H1 (cell line): ENCODE results near the gene SEMA6A. TPM values are rescaled to one million over a fixed set of nuclear protein-coding genes. Genes with fewer than 3 reads are reported as not detected.

ENCODE experiments used
- CTCF ChIA-PET: fragments of 300-600 bp; sonication (Branson Sonifier 250); formaldehyde crosslinking; loops from one replicate; lab custom pipeline; 2021; ENCODE audit not compliant: partially characterized antibody; lab: Charles Lee
- POLR2A ChIA-PET: fragments of 300-600 bp; sonication (Branson Sonifier 250); formaldehyde crosslinking; loops from one replicate; lab custom pipeline; 2021; ENCODE audit warnings: inconsistent platforms; ENCODE audit not compliant: partially characterized antibody; lab: Charles Lee
- DNase-seq, 2 experiments: peaks; one replicate each; pipeline versions ENCODE4 v3.0.0 to v3.0.0-alpha.2; 2010 to 2022; ENCODE audit warnings: low spot score in 2 of 2, low read depth in 1 of 2, mixed read lengths in 1 of 2
- FAIRE-seq: peaks from 2 replicates; lab custom pipeline; 2011; peaks lifted over from hg19 to GRCh38; lab: Jason Lieb, UNC
- H2AFZ ChIP-seq: 2 replicates; pipeline ENCODE4 v1.8.1; 2012; ENCODE audit warnings: low read length, inconsistent platforms
- H2AK5ac ChIP-seq: 2 replicates; pipeline ENCODE4 v1.6.1; 2013; ENCODE audit warnings: low read depth, low read length
- H2BK120ac ChIP-seq: replicated peaks from 2 replicates; pipeline ENCODE3; 2013; ENCODE audit warnings: low read depth, low read length, inconsistent platforms
- H2BK12ac ChIP-seq: 2 replicates; pipeline ENCODE4 v1.6.1; 2013; ENCODE audit warnings: low read depth, low read length
- H2BK15ac ChIP-seq: 2 replicates; pipeline ENCODE4 v1.6.1; 2013; ENCODE audit warnings: low read length
- H2BK20ac ChIP-seq: 2 replicates; pipeline ENCODE4 v1.6.1; 2013; ENCODE audit warnings: low read length
- H2BK5ac ChIP-seq: 2 replicates; pipeline ENCODE4 v1.6.1; 2013; ENCODE audit warnings: low read depth, low read length
- H3K14ac ChIP-seq: 2 replicates; pipeline ENCODE4 v1.6.1; 2013; ENCODE audit warnings: inconsistent platforms; ENCODE audit not compliant: insufficient read length
- H3K18ac ChIP-seq: 2 replicates; pipeline ENCODE4 v1.6.1; 2013; ENCODE audit warnings: low read length; ENCODE audit errors: extremely low read depth
- H3K23ac ChIP-seq: 2 replicates; pipeline ENCODE4 v1.6.1; 2013; ENCODE audit warnings: inconsistent platforms; ENCODE audit not compliant: insufficient read length
- H3K23me2 ChIP-seq: 2 replicates; pipeline ENCODE4 v1.6.1; 2013; ENCODE audit warnings: low read depth, low read length
- H3K27ac ChIP-seq: 2 replicates; pipeline ENCODE4 v1.6.1; 2011; ENCODE audit warnings: low read depth, low read length, inconsistent platforms
- H3K27me3 ChIP-seq, 4 experiments: replicated peaks in 1 of 4; 1 replicate in 1 of 4; 2 replicates in 3 of 4; pipeline versions ENCODE4 v1.6.1 to v1.8.1; 2011 to 2013; ENCODE audit warnings: low read length in 3 of 4, mild to moderate bottlenecking in 3 of 4, inconsistent platforms in 2 of 4, mixed read lengths in 2 of 4, moderate library complexity in 1 of 4; ENCODE audit not compliant: control insufficient read depth in 3 of 4, insufficient read depth in 3 of 4; ENCODE audit errors: extremely low read depth in 1 of 4
- H3K36me3 ChIP-seq, 4 experiments: 2 replicates each; pipeline versions ENCODE4 v1.6.1 to v1.8.1; 2011 to 2013; ENCODE audit warnings: mild to moderate bottlenecking in 4 of 4, low read length in 3 of 4, moderate library complexity in 2 of 4, control low read depth in 1 of 4, inconsistent platforms in 1 of 4; ENCODE audit not compliant: insufficient read depth in 4 of 4, control insufficient read depth in 2 of 4
- H3K4ac ChIP-seq: replicated peaks from 2 replicates; pipeline ENCODE3; 2013; ENCODE audit warnings: low read length, low read depth, mixed read lengths, inconsistent platforms; ENCODE audit not compliant: insufficient read length
- H3K4me1 ChIP-seq, 4 experiments: replicated peaks in 1 of 4; 1 replicate in 1 of 4; 2 replicates in 3 of 4; pipeline versions ENCODE4 v1.6.1 to v1.8.1; 2011 to 2013; ENCODE audit warnings: low read length in 3 of 4, inconsistent platforms in 2 of 4, mixed read lengths in 1 of 4; ENCODE audit not compliant: insufficient read depth in 4 of 4, control insufficient read depth in 3 of 4
- H3K4me2 ChIP-seq, 2 experiments: 2 replicates each; pipeline versions ENCODE4 v1.6.1 to v1.8.1; 2011 to 2013; ENCODE audit warnings: low read depth in 2 of 2, low read length in 2 of 2, control low read depth in 1 of 2, inconsistent platforms in 1 of 2, mild to moderate bottlenecking in 1 of 2; ENCODE audit not compliant: insufficient read depth in 1 of 2
- H3K4me3 ChIP-seq, 4 experiments: fragments of 200-600, 300-600 bp in 1 of 4; sonication (generic), shearing (Covaris generic), sonication (Bioruptor Twin) in 1 of 4; 2 replicates each; pipeline versions ENCODE4 v1.5.1 to v1.8.1; 2011 to 2016; ENCODE audit warnings: low read length in 4 of 4, low read depth in 3 of 4, control low read depth in 2 of 4, inconsistent platforms in 2 of 4, mild to moderate bottlenecking in 2 of 4, mixed read lengths in 1 of 4, moderate library complexity in 1 of 4; ENCODE audit not compliant: insufficient read depth in 2 of 4; ENCODE audit errors: extremely low read depth in 1 of 4
- H3K56ac ChIP-seq: replicated peaks from 2 replicates; pipeline ENCODE3; 2013; ENCODE audit warnings: low read depth, mild to moderate bottlenecking, mixed read lengths, low read length, inconsistent platforms; ENCODE audit not compliant: insufficient read length
- H3K79me1 ChIP-seq: 2 replicates; pipeline ENCODE4 v1.6.1; 2013; ENCODE audit warnings: low read depth, low read length, control low read depth
- H3K79me2 ChIP-seq, 2 experiments: 2 replicates each; pipeline versions ENCODE4 v1.6.1 to v1.8.1; 2012 to 2013; ENCODE audit warnings: low read length in 2 of 2, mild to moderate bottlenecking in 2 of 2, inconsistent platforms in 1 of 2; ENCODE audit not compliant: insufficient read depth in 2 of 2, control insufficient read depth in 1 of 2
- H3K9ac ChIP-seq, 4 experiments: replicated peaks in 1 of 4; 1 replicate in 1 of 4; 2 replicates in 3 of 4; pipeline versions ENCODE4 v1.6.1 to v1.8.1; 2011 to 2013; ENCODE audit warnings: low read depth in 3 of 4, low read length in 3 of 4, control low read depth in 2 of 4, mild to moderate bottlenecking in 2 of 4, moderate library complexity in 2 of 4, inconsistent platforms in 1 of 4; ENCODE audit errors: extremely low read depth in 1 of 4
- H3K9me3 ChIP-seq, 2 experiments: 2 replicates each; pipeline versions ENCODE4 v1.6.1 to v1.8.1; 2012 to 2013; ENCODE audit warnings: mild to moderate bottlenecking in 2 of 2, moderate library complexity in 2 of 2, control low read depth in 1 of 2, inconsistent platforms in 1 of 2, low read depth in 1 of 2, low read length in 1 of 2, mixed read lengths in 1 of 2; ENCODE audit not compliant: insufficient read depth in 2 of 2
- H4K20me1 ChIP-seq, 2 experiments: replicated peaks in 1 of 2; 2 replicates each; pipeline versions ENCODE3 to v1.8.1; 2011 to 2013; ENCODE audit warnings: inconsistent platforms in 2 of 2, low read length in 2 of 2, mild to moderate bottlenecking in 1 of 2; ENCODE audit not compliant: insufficient read depth in 2 of 2, control insufficient read depth in 1 of 2
- H4K5ac ChIP-seq: 2 replicates; pipeline ENCODE4 v1.6.1; 2013; ENCODE audit warnings: low read length, low read depth, mixed read lengths, inconsistent platforms; ENCODE audit not compliant: insufficient read length
- H4K8ac ChIP-seq: 2 replicates; pipeline ENCODE4 v1.8.0; 2013; ENCODE audit warnings: mild to moderate bottlenecking, moderate library complexity, low read length, inconsistent platforms; ENCODE audit not compliant: insufficient read depth; ENCODE audit errors: extremely low read depth
- H4K91ac ChIP-seq: replicated peaks from 2 replicates; pipeline ENCODE3; 2013; ENCODE audit warnings: low read length, mixed read lengths, inconsistent platforms; ENCODE audit not compliant: insufficient read length
- ASH2L ChIP-seq: fragments of 200-600, 300-600 bp; sonication (generic); IDR thresholded peaks from one replicate; pipeline ENCODE4 v1.7.1; 2017; ENCODE audit warnings: low read length
- GABPA ChIP-seq: IDR thresholded peaks from 2 replicates; pipeline ENCODE4 v1.6.1; 2011; ENCODE audit warnings: mild to moderate bottlenecking, low read length, moderate library complexity, borderline replicate concordance; ENCODE audit not compliant: insufficient read depth
- HDAC6 ChIP-seq: IDR thresholded peaks from one replicate; pipeline ENCODE4 v1.7.1; 2012; ENCODE audit warnings: low read depth, mild to moderate bottlenecking, inconsistent platforms, low read length, moderate library complexity
- NANOG ChIP-seq: IDR thresholded peaks from 2 replicates; pipeline ENCODE4 v1.6.1; 2011; ENCODE audit warnings: low read length, low read depth, mild to moderate bottlenecking, inconsistent platforms; ENCODE audit not compliant: insufficient read depth, poor library complexity, severe bottlenecking
- PHF8 ChIP-seq: fragments of 200-600 bp; sonication (generic); conservative IDR thresholded peaks from 2 replicates; pipeline ENCODE4 v1.7.1; 2012; ENCODE audit warnings: low read depth, mild to moderate bottlenecking, inconsistent platforms, low read length, moderate library complexity
- TAF7 ChIP-seq: optimal IDR thresholded peaks from 2 replicates; pipeline ENCODE3; 2011; ENCODE audit warnings: low read depth, mild to moderate bottlenecking, inconsistent platforms, low read length, moderate library complexity, borderline replicate concordance
- whole genome bisulfite sequencing, 2 experiments: shearing (Covaris generic) in 1 of 2; methylation state at CpG; one replicate each; pipeline versions ENCODE4 v1.1.6 to v1.1.7; 2013 to 2015; ENCODE audit warnings: low lambda C conversion rate in 2 of 2, mixed read lengths in 2 of 2, inconsistent platforms in 1 of 2, low coverage in 1 of 2, missing lambda C conversion rate in 1 of 2; ENCODE audit not compliant: insufficient replicate concordance in 2 of 2, insufficient coverage in 1 of 2, insufficient read length in 1 of 2; ENCODE audit errors: extremely low coverage in 1 of 2, missing lambda C conversion rate in 1 of 2; 5-methylcytosine and 5-hydroxymethylcytosine counted together
- polyA plus RNA-seq, 7 experiments: library from polyadenylated mRNA; depleted of rRNA in 3 of 7; stranded (reverse) in 5 of 7; unstranded in 2 of 7; fragments of >200 nt in 5 of 7; fragments of 200-250 nt in 2 of 7; gene quantifications; 1 replicate in 5 of 7; 2 replicates in 1 of 7; 4 replicates in 1 of 7; pipeline versions ENCODE4 v1.2.1 to v1.2.3, GENCODE V29; 2011 to 2013; ENCODE audit warnings: missing spikeins in 2 of 7, mixed read lengths in 2 of 7
- total RNA-seq: library from RNA; stranded (reverse); fragmentation: NEBNext Ultra II Directional; extraction: Animal tissue kit (Norgen Biotek cat#: 25700); gene quantifications from 2 replicates; pipeline ENCODE4 v1.2.1, GENCODE V29; 2021

Gene SEMA6A
- total and polyA plus RNA-seq, 2 of the 8 experiments (the other 6 are each of a cell fraction or from before 2014, with no cell fraction given) = 78.3 to 277 TPM

DNA sequence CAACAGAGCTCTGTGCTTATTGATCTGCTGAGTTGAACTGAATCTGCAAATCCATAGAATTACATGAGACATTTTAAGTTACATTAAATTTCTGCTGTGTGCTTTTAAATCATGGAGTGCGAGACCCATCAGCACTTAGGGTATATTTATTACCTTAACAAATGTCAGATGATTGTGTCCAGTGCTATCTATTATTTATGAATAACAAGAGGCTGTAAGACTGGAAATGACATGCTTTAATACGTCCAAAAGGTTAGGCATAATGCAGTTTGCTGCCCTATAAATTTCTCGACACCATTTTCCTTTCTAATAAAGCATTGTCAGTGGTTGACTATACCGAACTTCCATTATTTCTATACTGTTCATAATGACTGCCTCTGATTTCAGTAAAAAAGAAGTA is 117.6 kb downstream of the SEMA6A start:
- Histone ChIP-seq H3K79me1 (no peaks in the 10 kb centered on the region), H2BK20ac (no peak overlapping the region), H3K14ac (no peak overlapping the region), H3K23ac (no peak overlapping the region), H3K27me3 (no peaks in the 10 kb centered on the region), H2BK5ac (no peak overlapping the region), H3K4me1 (peaks cover 0 to 5% (median 2%) of the 10 kb centered on the region in 4 experiments; a peak in 4 of 7 replicates), H4K91ac (no peak overlapping the region), H2BK120ac (no peak overlapping the region), H2AK5ac (no peak overlapping the region), H3K9ac (no peak overlapping the region), H2AFZ (no peak overlapping the region), H3K4me2 (no peak overlapping the region), H4K20me1 (peaks cover 4 to 6% of the 10 kb centered on the region in 2 experiments), H4K8ac (no peak overlapping the region), H3K9me3 (no peaks in the 10 kb centered on the region), H3K18ac (no peak overlapping the region), H3K4ac (no peak overlapping the region), H4K5ac (no peak overlapping the region), H2BK15ac (no peak overlapping the region), H3K4me3 (no peak overlapping the region), H3K79me2 (no peaks in the 10 kb centered on the region), H3K56ac (no peak overlapping the region), H3K23me2 (no peaks in the 10 kb centered on the region), H3K27ac (no peak overlapping the region), H3K36me3 (peaks cover 11 to 85% (median 17%) of the 10 kb centered on the region in 4 experiments), H2BK12ac (no peak overlapping the region)
- no peak for DNase-seq
- FAIRE-seq = no peak
- CTCF ChIA-PET = no interaction called here
- POLR2A ChIA-PET = interaction anchor here (1.2 kb wide), 1 partner anchor 9 kb away, joined by 3 read pairs; no protein-coding TSS in a partner anchor
- 95% methylated on average over 4 of the region's 4 CpGs; no CpG with 5 or more reads in 1 of the 2 experiments for WGBS, 2 experiments
- TF ChIP-seq TAF7 = no peak
- no peak for TF ChIP-seq NANOG
- no peak for TF ChIP-seq GABPA
- no peak for TF ChIP-seq ASH2L
- TF ChIP-seq HDAC6 = no peak
- TF ChIP-seq PHF8 = no peak
